GM12873 (cell line): ENCODE data around the gene UBE2F.

ENCODE experiments used
- CTCF ChIP-seq: IDR thresholded peaks from 2 replicates; pipeline ENCODE4 v1.5.1; 2012; ENCODE audit warnings: low read depth, mild to moderate bottlenecking, moderate library complexity, low read length, control low read depth; ENCODE audit not compliant: insufficient read depth; ENCODE audit errors: missing control alignments

UBE2F gene

GRCh38 chr2:238081150-238081549 lies 114.3 kb downstream of the UBE2F start:
- no peak for TF ChIP-seq CTCF

GRCh38 chr2:238081561-238081960 lies 114.7 kb downstream of the UBE2F start:
- TF ChIP-seq CTCF, result no peak

- no peak for TF ChIP-seq CTCF
Measured at GRCh38 chr2:238082151-238082550, 115.3 kb downstream of the UBE2F start.

GRCh38 chr2:238082827-238083226 lies 116.0 kb downstream of the UBE2F start:
- TF ChIP-seq CTCF, result no peak

GRCh38 chr2:238083919-238084318 lies 117.1 kb downstream of the UBE2F start:
- no peak for TF ChIP-seq CTCF

- no peak for TF ChIP-seq CTCF
Measured at GRCh38 chr2:238084761-238085160, 117.9 kb downstream of the UBE2F start.

GRCh38 chr2:238085899-238086298 lies 119.1 kb downstream of the UBE2F start:
- TF ChIP-seq CTCF, result no peak
